ENCODE data around the gene MEIOSIN. TPM values are rescaled to one million over a fixed set of nuclear protein-coding genes. Genes with fewer than 3 reads are reported as not detected.
A peak's percentile ranks its signal among the peaks of the same experiment; 100 is the strongest.

Gene MEIOSIN
- polyA plus RNA-seq, 1 donor (not counting 4 experiments of a cell fraction or from before 2014, with no cell fraction given) = not detected

DNA sequence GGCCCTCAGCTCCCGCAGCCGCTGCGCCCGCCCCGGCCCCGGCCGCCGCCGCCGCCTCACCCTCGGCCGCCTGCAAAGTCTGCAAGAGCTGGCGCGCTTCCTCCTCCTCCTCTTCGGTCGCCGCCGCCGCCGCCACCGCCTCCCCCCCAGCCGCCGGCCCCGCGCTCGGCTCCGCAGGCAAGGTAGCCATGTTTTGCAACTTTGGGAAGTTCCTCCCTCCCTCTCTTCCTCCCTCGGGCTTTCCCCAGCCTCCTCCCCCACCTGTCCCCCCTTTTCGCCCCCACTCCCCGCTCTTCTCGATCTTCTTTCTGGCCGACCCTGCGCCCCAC, 35.4 kb downstream of the MEIOSIN start:
- FAIRE-seq (no peak), DNase-seq (ENCODE audit: low read depth, low spot score) (no peak)
- H3K27ac ChIP-seq (ENCODE audit: control insufficient read depth, insufficient read depth, low read length) = peak overlapping the region; percentile 83
- TF ChIP-seq EZH2 (IDR thresholded peaks at IDR 0.05; ENCODE audit: low read length) = no peak
- TF ChIP-seq, protein P1, sequence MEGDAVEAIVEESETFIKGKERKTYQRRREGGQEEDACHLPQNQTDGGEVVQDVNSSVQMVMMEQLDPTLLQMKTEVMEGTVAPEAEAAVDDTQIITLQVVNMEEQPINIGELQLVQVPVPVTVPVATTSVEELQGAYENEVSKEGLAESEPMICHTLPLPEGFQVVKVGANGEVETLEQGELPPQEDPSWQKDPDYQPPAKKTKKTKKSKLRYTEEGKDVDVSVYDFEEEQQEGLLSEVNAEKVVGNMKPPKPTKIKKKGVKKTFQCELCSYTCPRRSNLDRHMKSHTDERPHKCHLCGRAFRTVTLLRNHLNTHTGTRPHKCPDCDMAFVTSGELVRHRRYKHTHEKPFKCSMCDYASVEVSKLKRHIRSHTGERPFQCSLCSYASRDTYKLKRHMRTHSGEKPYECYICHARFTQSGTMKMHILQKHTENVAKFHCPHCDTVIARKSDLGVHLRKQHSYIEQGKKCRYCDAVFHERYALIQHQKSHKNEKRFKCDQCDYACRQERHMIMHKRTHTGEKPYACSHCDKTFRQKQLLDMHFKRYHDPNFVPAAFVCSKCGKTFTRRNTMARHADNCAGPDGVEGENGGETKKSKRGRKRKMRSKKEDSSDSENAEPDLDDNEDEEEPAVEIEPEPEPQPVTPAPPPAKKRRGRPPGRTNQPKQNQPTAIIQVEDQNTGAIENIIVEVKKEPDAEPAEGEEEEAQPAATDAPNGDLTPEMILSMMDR (optimal IDR thresholded peaks at IDR 0.05 in 1 of 3, IDR thresholded peaks at IDR 0.05 in 1 of 3, conservative IDR thresholded peaks at IDR 0.05 in 1 of 3; ENCODE audit: extremely low read depth in 1 of 3, insufficient read depth in 2 of 3, low read length in 3 of 3) = no peak
- H3K36me3 ChIP-seq (ENCODE audit: control insufficient read depth in 2 of 2, extremely low read depth in 1 of 2, insufficient read depth in 2 of 2, low read length in 2 of 2) = peaks cover 0 to 4% of the 10 kb centered on the region in 2 experiments
- H2AFZ ChIP-seq (ENCODE audit: control insufficient read depth, low read length) = peak overlapping the region; percentile 80
- H3K4me1 ChIP-seq (ENCODE audit: control insufficient read depth, extremely low read depth, insufficient read depth, low read length) = peaks cover 15% of the 10 kb centered on the region
- dilution Hi-C loops (cut with MboI; ENCODE audit: extremely low pct_ligation_motif_present, low sequenced_read_pairs) = no loop called here
- no peaks in the 10 kb centered on the region for H3K9me1 ChIP-seq (ENCODE audit: control insufficient read depth, extremely low read depth, insufficient read depth, low read length)
- no peaks in the 10 kb centered on the region for H3K79me2 ChIP-seq (ENCODE audit: control insufficient read depth, insufficient read depth, low read length)
- H3K4me2 ChIP-seq (ENCODE audit: control insufficient read depth, extremely low read depth, insufficient read depth, low read depth, low read length) = peak overlapping the region; percentile 98
- peak overlapping the region; percentile 49 to 93 (median 86) for H3K4me3 ChIP-seq (ENCODE audit: control insufficient read depth in 2 of 3, extremely low read depth in 1 of 3, insufficient read depth in 2 of 3, low read depth in 1 of 3, low read length in 3 of 3)
- H3K9ac ChIP-seq (ENCODE audit: control insufficient read depth, extremely low read depth, insufficient read depth, low read length) = peak overlapping the region; percentile 84
- no peaks in the 10 kb centered on the region for H3K9me3 ChIP-seq (ENCODE audit: control insufficient read depth, low read depth, low read length)
- H4K20me1 ChIP-seq (ENCODE audit: control insufficient read depth, extremely low read depth, insufficient read depth, low read length) = peaks cover 6% of the 10 kb centered on the region
- no peaks in the 10 kb centered on the region for H3K27me3 ChIP-seq (ENCODE audit: control insufficient read depth, extremely low read depth, insufficient read depth, low read length)

DNA sequence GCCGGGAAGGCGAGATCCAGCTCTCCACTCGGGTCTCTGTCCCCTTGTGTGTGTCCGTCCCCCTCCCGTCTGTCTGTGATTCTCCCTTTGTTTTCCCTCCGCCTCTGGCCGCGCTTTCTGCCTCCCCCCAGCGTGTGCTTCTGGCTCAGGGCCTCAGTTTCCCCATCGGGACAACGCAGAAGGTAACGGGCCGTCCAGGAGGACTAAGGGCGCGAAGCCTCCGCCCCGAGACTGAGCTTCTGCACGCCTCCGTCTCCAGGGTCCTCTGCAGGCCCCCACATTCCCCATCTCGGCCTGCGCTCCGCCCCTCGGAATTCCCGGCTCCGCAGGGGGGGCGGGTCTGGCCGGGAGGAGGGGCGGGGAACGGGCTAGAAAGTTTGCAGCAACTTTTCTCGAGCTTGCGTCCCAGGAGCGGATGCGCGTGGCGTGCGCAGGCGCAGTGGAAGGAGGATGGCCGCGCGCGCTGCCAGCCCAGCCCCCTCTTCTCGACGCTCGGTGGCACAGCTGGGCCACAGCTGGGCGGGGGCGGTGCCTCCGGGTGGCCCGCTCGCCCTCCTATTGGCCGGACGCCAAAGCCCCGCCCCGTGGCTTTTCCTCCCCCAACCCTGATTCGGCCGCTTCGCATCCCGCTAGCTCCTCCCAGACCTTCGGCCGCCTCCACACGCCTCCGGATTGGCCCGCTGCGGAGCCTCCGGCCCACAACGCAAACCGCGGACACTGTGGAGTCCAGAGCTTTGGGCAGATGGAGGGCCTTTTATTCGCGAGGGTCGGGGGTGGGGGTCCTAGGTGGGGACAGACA, 35.9 kb downstream of the MEIOSIN start, which contains the start of gene SIX5:
Gene SIX5 (minus strand): TSS at position 269 of the 799 bp plus-strand sequence. CDS start 408 bp downstream, outside the sequence.
- H2AFZ ChIP-seq (ENCODE audit: control insufficient read depth, low read length) = peak within 1 kb of the TSS; percentile 80
- H3K27ac ChIP-seq (ENCODE audit: control insufficient read depth, insufficient read depth, low read length) = peak within 1 kb of the TSS; percentile 83
- peak; percentile 81 for FAIRE-seq
- peaks cover 0 to 4% of the 10 kb centered on the region in 2 experiments for H3K36me3 ChIP-seq (ENCODE audit: control insufficient read depth in 2 of 2, extremely low read depth in 1 of 2, insufficient read depth in 2 of 2, low read length in 2 of 2)
- H3K9me3 ChIP-seq (ENCODE audit: control insufficient read depth, low read depth, low read length) = no peaks in the 10 kb centered on the region
- peak; percentile 83 for DNase-seq (ENCODE audit: low read depth, low spot score)
- peaks cover 15% of the 10 kb centered on the region for H3K4me1 ChIP-seq (ENCODE audit: control insufficient read depth, extremely low read depth, insufficient read depth, low read length)
- TF ChIP-seq EZH2 (IDR thresholded peaks at IDR 0.05; ENCODE audit: low read length) = no peak
- TF ChIP-seq, protein P1 (optimal IDR thresholded peaks at IDR 0.05 in 1 of 3, IDR thresholded peaks at IDR 0.05 in 1 of 3, conservative IDR thresholded peaks at IDR 0.05 in 1 of 3; ENCODE audit: extremely low read depth in 1 of 3, insufficient read depth in 2 of 3, low read length in 3 of 3) = no peak
- dilution Hi-C loops (cut with MboI; ENCODE audit: extremely low pct_ligation_motif_present, low sequenced_read_pairs) = no loop called here
- no peaks in the 10 kb centered on the region for H3K79me2 ChIP-seq (ENCODE audit: control insufficient read depth, insufficient read depth, low read length)
- H3K9me1 ChIP-seq (ENCODE audit: control insufficient read depth, extremely low read depth, insufficient read depth, low read length) = no peaks in the 10 kb centered on the region
- H4K20me1 ChIP-seq (ENCODE audit: control insufficient read depth, extremely low read depth, insufficient read depth, low read length) = peaks cover 6% of the 10 kb centered on the region
- H3K4me2 ChIP-seq (ENCODE audit: control insufficient read depth, extremely low read depth, insufficient read depth, low read depth, low read length) = peak within 1 kb of the TSS; percentile 98
- no peaks in the 10 kb centered on the region for H3K27me3 ChIP-seq (ENCODE audit: control insufficient read depth, extremely low read depth, insufficient read depth, low read length)
- H3K4me3 ChIP-seq (ENCODE audit: control insufficient read depth in 2 of 3, extremely low read depth in 1 of 3, insufficient read depth in 2 of 3, low read depth in 1 of 3, low read length in 3 of 3) = peak within 1 kb of the TSS; percentile 49 to 93 (median 86)
- H3K9ac ChIP-seq (ENCODE audit: control insufficient read depth, extremely low read depth, insufficient read depth, low read length) = peak within 1 kb of the TSS; percentile 84

Data from keratinocyte (primary cell).